Kidney tubule cell (primary cell): ENCODE measurements around the gene PLA2G15.

ENCODE experiments used
- DNase-seq: peaks from one replicate; pipeline ENCODE4 v3.0.0-alpha.2; 2018; ENCODE audit warnings: low spot score

The PLA2G15 gene

GRCh38 chr16:68233085-68233834 lies 11.9 kb upstream of the PLA2G15 start:
- DNase-seq, result no peak

GRCh38 chr16:68233835-68234187 lies 11.4 kb upstream of the PLA2G15 start:
- no peak for DNase-seq

- peak; percentile 77 for DNase-seq
These were observed 10.7 kb upstream of the PLA2G15 start for GRCh38 chr16:68234188-68235107.

- peak; percentile 63 for DNase-seq
These were observed 9.9 kb upstream of the PLA2G15 start for GRCh38 chr16:68235108-68235886.

- DNase-seq, result no peak
These were observed 9.4 kb upstream of the PLA2G15 start, which contains the start of gene ESRP2 for GRCh38 chr16:68235887-68236136. Gene ESRP2, minus strand, starts transcription at chr16:68236127. Its CDS starts 82 bp downstream, at chr16:68236045.

- DNase-seq, result peak; percentile 91
These were observed 8.9 kb upstream of the PLA2G15 start for GRCh38 chr16:68236137-68236825.

- no peak for DNase-seq
These were observed 8.3 kb upstream of the PLA2G15 start for GRCh38 chr16:68236826-68237242.

GRCh38 chr16:68237243-68238028 lies 7.7 kb upstream of the PLA2G15 start:
- DNase-seq, result peak; percentile 100

- DNase-seq, result no peak
These were observed 7.2 kb upstream of the PLA2G15 start for GRCh38 chr16:68238029-68238345.

GRCh38 chr16:68242085-68242484 lies 3.1 kb upstream of the PLA2G15 start:
- DNase-seq, result no peak

- DNase-seq, result no peak
These were observed 2.0 kb upstream of the PLA2G15 start for GRCh38 chr16:68242926-68243858.

- no peak for DNase-seq
These were observed 681 bp upstream of the PLA2G15 start for GRCh38 chr16:68244481-68244902.

- no peak for DNase-seq
These were observed 948 bp downstream of the PLA2G15 start for GRCh38 chr16:68246121-68246520.

- DNase-seq, result no peak
These were observed 1.5 kb downstream of the PLA2G15 start for GRCh38 chr16:68246666-68247065.

- no peak for DNase-seq
These were observed 2.2 kb downstream of the PLA2G15 start for GRCh38 chr16:68247400-68247799.

GRCh38 chr16:68247932-68248331 lies 2.8 kb downstream of the PLA2G15 start:
- no peak for DNase-seq

- no peak for DNase-seq
These were observed 4.2 kb downstream of the PLA2G15 start for GRCh38 chr16:68249371-68249770.

- no peak for DNase-seq
These were observed 5.8 kb downstream of the PLA2G15 start for GRCh38 chr16:68250951-68251350.

- DNase-seq, result no peak
These were observed 6.7 kb downstream of the PLA2G15 start for GRCh38 chr16:68251832-68252231.

- no peak for DNase-seq
These were observed 7.2 kb downstream of the PLA2G15 start for GRCh38 chr16:68252383-68252782.
